ACHN (cell line): ENCODE data around the gene ZNF385D.
A peak's percentile ranks its signal among the peaks of the same experiment; 100 is the strongest.

Experiments
- DNase-seq: peaks from one replicate; pipeline ENCODE4 v3.0.0-alpha.2; 2015
- in situ Hi-C: cut with HindIII; loops from 2 replicates; pipeline ENCODE4 v1.10.0; 2017; ENCODE audit warnings: low sequenced_read_pairs, low pct_ligation_motif_present, low pct_unique_long_range_greater_than_20kb

Gene ZNF385D

DNA sequence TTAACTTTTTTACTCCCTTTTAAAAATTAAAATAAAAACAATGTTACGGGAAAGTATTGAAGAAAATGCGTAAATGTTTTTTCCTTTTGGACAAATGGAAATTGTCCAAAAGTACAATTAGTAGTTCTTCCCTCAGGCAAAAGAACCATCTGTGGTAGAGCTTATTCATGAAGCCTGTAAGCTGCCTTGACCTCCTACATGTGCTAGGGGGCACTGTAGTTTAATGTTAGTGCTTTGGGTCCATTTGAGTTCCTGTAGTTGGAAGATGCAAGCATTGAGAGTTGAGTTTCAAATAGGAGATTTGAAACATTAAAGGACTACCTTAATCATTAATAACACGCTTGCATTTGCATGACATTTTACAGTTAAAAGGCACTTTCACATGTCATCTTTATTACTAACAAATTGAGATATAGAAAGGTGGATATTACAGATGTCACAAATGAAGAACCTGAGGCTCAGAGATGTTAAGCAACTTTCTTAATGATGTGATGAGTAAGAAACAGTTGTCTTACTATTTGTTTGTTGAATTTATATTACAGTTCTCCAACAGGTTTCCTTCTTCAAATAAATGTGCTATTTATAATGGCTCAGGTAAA lies 1.8 kb upstream of the ZNF385D start:
- DNase-seq: peak; percentile 63
- in situ Hi-C loops: no loop called here

DNA sequence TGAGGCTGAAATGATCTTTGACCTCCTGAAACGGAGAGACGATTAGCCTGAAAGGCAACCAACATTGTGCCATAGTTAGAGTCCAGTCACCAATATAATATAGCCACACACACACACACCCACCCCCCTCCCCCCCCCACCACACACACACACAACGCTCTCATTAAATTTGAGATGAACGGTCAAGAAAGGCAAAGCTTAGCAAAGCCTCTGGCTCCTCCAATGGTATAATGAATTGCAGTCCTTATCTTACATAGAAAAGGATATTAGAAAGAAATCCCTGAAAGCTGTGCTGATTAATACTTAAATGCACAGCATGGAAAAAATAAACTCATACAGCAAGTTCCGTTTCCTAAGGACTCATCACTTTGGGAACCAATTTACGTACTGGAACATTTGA lies 876 bp upstream of the ZNF385D start:
- in situ Hi-C loops: no loop called here
- no peak for DNase-seq

DNA sequence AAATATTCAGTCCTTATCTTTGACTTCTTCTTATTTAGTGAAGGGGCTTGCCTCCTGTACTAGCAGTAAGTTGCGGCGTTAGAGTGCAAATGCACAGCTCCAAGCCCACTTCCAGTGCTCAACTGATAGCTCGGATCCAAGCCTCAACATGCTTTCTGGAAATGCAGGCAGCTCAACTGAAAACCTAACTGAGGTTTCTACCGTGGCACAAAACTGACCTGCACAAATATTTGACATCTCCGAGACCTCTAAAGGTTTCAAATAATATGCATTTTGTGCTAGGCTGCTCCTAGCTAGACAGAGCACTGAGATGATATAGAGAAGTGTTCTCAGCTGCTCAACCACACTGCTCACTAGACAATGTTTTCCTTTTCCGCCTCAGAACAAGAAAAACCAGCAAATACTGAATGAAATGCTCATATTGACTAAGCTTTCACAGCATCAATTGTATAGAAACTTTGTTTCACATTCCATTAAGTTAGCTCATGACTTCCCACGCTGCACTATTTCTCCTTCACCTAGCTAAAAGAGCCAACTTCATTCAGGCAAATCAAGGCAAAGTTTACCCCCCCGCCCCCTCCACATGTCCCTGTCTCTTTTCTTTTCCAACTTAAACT lies 822 bp downstream of the ZNF385D start:
- DNase-seq: no peak
- in situ Hi-C loops: no loop called here

DNA sequence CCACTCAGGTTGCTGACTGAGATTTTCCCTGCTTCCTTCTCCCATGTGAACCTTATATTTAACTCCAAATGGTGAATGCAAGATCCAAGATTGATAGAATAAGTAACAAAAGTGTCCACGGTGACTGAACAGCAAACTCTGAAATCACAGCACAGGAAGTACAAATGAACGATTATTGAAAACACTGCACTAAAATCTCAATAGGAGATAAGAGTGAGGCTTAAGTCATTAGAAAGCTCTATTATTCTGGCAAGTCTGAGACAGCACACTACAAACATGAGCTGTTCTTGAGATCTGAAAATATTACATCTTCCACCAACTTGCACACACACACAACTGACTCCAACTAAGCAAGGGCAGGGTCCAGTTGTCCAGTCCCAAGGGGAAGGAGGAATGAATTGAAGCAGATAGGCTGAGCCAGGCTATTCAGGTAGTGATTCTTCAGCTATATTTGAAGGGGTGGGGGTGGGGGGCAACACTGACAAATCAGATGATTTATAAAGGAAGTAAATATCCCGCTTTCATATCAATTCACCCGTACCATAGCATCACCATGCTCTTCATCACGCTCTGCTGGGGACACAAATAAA lies 2.9 kb downstream of the ZNF385D start:
- DNase-seq: peak; percentile 34
- in situ Hi-C loops: no loop called here

DNA sequence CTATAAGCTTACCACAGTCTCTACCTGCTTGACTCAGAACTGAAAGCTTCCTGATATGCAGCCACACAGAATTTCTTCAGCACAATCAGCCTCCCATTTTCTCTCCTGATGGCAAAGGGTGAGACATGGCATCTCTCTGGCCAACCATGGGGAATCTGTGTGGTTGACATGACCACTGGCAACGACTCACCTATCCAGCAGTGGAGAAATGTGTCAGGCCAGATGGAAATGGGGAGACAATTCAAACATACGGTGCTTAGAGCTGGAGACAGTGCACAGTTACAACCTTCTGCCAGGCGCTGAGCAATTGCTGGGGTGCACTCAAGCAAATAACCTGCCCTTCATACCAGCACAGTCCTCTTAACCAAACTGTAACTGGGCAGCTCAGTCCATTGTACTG lies 3.6 kb downstream of the ZNF385D start:
- in situ Hi-C loops: no loop called here
- DNase-seq: peak; percentile 82

DNA sequence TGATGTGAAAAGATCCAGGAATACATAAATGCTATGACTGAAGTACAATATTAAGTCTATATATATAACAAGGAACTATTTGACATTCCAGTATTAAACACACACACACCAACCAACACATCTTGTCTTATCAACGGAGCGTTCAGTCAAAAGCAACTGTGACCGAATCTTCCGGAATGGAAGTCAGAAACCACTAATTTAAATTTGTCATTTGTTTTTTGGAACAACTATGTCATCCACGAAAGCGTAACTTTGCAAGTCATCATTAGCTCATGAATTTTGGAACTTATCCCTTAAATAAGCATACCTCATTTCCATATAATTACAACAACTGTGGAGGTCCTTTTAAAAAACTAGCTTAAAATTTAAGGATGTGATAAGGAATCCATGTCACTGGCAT lies 5.0 kb downstream of the ZNF385D start:
- DNase-seq: no peak
- in situ Hi-C loops: no loop called here

DNA sequence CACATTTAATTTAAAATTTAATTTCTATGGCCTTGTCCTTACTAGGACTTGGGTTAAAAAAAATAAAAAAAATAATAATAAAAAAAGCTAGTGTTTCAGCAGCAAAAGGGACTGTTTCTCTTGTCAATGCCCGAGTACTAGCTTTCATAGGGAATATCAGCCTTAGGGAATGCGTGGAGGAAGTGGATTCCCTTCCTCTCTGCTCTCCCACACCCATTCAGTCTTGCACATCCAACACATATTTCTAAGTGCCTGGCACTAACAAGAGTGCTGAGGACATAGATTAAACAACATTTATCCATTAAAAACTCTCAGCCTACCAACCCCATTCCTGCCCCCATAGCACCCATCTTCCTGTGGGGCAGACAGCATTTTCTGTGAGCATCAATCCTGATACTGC lies 6.2 kb downstream of the ZNF385D start:
- in situ Hi-C loops: no loop called here
- DNase-seq: no peak

DNA sequence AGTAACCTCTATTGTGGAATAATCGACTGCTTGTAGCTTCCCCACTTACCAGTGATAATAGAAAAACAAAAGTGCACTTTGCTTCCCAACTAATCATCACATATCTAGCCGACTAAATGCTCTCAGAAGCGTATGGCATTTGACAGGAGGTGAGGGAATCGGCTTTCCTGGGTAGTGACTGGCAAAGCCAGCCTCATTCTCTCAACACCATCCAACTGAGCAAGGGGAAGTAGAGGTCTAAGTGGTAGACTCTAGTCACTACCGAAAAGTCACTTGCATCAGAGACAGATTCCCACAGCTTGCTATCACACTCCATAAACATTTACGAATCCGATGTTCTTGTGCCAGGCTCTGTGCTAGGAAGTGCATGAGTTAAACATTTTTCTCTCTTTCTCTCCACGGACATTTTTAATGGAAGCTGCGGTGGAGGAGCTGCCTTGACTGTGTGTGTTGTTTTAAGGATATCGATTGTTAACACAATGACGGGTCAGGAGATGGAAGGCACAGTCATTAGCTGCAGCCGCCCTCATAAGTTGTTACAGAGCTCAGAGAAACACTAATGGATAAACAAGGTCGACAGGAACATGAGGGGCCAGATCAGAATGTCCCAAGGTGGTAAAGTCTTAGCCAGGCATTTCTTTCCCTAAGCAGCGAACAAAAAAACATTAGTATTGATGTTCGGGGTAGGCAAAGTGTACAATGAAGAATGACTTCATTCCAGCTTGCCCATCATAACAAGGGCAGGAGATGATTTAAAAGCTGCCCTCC lies 11.9 kb downstream of the ZNF385D start:
- DNase-seq: no peak
- in situ Hi-C loops: no loop called here

DNA sequence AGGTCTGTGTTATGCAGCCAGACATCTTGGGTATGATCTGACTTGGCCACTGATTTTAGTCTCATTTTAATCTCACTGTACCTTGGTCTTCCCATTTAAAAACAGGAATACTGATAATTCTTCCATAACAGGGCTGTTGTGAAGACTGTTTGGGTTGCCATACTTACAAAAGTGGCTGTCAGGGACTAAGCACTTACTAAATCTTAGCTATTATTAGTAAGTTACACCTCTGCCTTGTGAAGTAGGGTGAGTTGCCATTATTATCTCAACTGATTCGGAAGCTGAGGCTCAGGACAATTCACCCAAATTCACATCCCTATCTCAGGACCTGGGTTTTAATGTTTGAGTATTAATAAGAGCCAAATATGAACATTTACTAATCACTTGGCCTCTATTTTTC lies 12.7 kb downstream of the ZNF385D start:
- DNase-seq: no peak
- in situ Hi-C loops: no loop called here

DNA sequence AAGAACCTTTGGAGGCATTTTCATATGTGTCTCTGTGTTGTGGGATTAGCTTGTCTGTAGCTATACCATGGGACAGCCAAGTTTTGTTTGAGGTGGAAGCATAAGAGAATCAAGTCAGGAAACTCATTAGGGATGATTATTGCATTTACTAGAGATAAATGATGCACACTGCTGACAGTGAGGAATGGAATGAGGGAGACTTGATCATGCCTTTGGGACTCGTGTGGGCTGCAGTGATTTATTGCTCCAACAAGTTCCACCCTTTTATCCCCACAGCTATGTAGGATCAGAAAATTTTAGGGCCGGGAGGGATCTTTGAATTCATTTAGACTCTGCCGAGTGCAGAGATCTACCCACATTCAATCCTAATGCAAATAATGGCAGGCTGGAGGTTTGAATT lies 16.3 kb downstream of the ZNF385D start:
- in situ Hi-C loops: no loop called here
- no peak for DNase-seq

DNA sequence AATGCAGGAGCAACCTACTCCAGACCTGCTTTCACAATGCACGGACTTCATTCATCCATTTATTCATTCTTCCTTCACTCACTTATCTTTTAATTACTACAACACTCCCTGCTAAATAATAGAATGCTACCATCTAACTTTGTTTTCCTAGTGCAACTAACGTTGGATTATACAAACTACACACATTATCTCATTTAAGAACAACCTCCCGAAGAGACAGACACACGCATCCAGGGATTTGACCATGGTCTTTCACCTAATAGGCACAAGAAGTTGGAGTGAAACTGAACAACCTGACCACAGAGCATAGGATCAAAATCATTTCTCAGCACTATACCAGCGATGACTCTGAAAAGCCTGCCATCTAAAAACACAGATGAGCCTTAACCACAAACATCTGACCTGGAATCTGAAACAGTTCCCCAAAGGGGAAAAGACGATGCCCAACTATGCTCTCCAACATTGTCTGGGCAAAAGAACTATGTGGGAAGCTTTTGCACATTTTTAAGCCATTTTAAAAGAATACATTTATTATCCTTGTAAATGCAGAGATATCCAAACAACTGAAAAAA lies 21.0 kb downstream of the ZNF385D start:
- no peak for DNase-seq
- in situ Hi-C loops: no loop called here

DNA sequence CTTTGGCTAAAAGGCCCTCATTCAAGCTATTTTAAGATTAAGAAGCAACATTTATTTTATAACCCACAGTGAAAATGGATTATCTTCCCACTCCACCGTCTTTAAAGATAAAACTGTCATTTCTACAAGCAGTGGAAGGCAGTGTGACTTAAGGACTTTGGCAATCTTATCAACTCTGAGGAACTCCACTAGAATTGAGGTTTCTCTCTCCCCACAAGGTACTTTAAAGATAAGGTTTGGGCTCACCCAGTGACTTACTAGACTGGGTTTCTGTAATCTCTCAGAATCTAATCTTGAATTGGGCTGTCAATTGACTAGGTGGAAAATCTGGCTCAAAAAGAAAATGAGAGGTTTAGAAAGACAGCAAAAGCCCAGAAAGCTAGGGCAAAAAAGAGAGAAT lies 21.7 kb downstream of the ZNF385D start:
- DNase-seq: no peak
- in situ Hi-C loops: no loop called here

DNA sequence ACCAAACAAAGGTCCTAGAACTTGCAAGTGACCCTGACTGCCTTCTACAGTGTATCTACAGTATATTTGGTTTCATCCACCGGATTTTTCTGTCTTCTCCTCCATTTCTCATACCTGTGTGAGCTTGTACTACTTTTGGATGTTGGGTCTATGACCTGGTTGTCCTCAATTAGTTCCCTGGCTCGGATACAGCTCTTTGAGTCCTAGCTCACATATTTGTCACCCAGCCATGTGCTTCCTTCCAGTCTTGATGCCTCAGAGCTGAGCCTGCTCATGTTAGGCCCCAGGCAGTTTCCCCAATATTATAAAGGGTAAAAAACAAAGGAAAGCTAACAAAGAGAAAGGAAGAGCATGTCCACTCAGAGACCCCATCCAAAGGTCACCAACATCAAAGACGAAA lies 28.2 kb downstream of the ZNF385D start:
- DNase-seq: no peak
- in situ Hi-C loops: no loop called here

DNA sequence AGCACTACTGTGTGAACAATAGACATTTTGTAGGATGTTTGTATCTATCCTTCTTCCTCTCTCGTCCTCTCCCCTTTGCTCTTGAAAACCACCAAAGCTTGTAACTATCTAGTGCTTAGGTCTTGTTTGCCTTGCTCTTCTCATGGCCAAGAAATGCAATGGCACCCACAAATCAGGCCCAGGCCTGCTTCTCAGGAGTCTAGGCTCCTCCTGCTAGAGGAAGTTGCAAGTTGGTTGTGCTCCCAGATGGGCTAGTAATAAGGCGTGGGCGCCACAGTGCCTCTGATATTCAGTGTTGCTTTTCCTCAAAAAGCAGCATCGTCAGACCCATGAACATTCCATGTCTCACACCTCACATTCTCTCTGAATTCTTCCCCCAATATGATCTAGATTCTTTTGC lies 28.7 kb downstream of the ZNF385D start:
- no peak for DNase-seq
- in situ Hi-C loops: no loop called here

DNA sequence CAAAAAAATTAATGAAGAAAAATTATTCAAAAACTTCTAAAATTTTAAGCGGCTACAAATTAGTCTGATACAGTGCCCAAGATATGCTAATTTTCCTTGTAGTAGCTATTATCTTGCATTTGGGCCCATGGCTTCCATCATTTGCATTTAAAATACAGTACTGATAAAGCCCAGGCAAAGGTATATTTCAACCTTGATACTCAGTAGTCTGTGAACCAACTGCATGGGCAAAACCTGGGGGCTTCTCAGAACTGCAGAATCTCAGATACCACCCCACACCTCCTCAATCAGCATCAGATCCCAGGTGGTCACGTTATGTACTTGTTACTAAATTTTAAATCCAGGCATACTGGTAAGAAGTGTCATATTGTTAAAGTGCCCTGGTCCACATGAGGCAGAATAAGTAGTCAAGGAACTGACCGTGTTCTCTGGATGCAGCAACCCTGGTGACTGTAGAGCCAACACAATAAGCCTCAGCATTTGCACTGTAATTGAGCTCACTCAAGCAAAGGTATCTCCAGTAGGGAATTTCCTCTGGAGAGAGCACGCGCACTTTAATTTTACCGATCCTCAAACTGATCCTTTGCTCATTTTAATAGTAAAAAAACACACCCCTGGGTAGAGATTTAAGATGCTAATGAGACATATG lies 31.9 kb downstream of the ZNF385D start:
- DNase-seq: peak; percentile 36
- in situ Hi-C loops: no loop called here

DNA sequence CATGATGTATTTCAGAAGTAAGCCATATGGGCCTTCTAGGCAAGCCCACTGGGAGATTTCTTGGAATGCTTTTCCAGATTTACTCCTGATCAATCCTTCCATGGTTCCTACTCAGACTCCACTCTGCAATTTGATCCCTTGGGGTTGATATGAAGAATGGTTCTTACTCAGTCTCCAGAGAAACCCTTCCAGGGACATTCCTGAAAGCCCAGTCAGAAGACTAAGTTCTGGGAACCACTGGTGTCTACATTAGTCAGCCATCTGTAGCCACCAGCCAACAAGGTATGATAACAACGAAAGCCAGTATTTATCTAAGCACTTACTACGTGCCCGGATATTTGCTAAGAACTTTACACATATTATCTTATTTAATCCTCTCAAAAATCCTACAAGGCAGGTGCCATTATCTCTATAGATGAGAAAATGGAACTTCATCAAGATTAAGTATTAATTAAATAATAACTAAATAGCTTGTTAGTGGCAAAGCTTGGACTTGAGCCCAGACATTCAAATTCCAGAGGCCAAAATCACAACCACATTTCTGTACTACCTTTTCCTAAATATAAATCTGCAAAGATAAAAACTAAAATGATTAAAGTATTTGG lies 32.7 kb downstream of the ZNF385D start:
- in situ Hi-C loops: no loop called here
- peak; percentile 75 for DNase-seq

DNA sequence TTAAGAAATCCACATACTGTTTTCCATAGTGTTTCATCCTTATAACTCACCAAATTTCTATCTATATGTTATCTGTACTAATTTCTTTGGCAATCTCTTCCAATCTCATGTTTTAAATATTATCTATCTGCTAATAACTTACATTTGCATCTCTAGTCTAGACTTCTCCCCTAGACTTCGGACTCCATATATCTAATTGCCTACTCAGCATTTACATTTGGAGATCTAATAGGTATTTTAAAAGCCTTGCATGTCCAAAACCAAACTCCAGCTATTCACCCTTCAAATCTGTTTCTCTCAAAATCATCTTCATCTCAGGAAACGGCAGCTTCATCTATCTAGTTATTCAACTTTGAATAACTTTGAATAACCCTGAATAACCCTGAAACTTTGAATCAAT lies 35.3 kb downstream of the ZNF385D start:
- DNase-seq: no peak
- in situ Hi-C loops: no loop called here

DNA sequence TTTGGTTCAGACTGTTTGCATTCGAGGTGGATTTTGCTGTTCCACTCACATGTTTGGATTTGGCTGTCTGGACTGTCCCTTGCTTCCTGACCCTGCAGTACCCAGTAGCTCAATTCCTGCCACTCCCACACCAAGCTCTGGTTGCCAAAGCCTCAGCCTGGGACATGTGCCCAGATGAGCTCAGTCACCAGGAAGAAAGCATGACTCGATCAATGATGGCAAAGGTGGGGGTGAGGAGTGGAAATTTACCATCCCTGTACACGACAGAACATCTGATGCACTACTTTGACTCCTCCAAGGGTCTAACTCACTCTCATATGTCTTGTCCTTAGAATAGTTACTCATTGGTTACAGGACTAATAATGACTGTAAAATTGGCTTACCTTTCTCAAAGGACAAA lies 45.2 kb downstream of the ZNF385D start:
- DNase-seq: peak; percentile 58
- in situ Hi-C loops: no loop called here

DNA sequence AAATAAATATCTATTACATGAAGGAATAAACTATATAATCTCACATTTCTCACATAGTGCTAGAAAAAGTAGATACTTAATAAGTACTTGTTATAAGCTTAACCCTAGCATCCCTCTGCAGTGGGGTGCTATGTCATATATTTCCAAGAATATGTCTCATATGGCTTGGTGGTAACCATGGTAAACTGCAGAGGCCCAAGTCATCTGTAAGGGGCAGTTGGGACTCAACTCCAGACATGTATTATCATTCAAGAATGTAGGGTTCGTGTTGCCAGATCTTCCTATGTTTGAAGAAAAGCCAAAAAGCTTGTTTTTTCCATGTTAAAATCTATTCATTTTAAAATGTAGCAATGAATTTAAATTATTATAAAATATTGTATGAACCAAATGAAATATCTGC lies 46.2 kb downstream of the ZNF385D start:
- no peak for DNase-seq
- in situ Hi-C loops: no loop called here
